GM21390 (cell line): ENCODE results near the gene CGREF1.
A peak's percentile ranks its signal among the peaks of the same experiment; 100 is the strongest.

Experiments
- ATAC-seq: cut with Tn5 transposase; IDR thresholded peaks from one replicate; pipeline ENCODE4 v1.9.1; 2021; ENCODE audit not compliant: unreplicated experiment

CGREF1 gene

DNA sequence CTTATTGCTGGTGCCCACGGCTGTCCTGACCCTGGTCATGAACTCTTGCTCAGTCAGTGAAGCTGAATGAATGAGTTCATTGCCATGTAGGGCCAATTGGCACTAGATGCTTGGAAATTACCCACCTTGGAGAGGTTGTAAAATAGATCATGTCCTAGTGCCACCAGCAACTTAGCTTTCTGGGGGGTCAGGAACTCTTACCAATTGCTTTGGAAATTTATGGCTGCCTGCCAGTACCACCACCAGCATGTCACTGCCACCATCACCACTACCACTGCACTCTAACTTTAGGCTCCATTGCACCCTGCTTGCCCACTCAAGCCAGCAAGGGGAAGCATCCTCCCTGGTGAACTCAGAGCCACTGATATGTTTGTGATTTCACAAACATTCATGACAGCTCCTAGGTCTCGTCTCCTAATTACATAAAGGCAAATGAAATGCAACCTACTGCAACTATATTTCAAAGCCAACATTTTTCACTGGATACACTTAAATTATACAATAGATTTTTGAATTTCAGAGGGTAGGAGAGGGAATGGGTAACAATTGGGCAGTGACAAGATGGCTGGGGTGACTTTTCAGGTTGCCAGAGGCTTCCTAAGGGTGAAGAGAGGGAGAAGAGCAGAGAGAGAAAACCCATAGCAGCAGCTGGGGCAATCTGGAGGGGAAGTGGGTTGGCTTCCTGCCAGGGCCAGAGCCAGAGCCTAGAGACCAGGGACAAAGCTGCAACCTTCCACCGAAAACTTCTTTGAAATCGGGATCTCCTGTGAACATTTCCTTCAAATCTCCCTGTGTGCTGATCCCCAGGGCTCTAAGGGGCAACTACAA, 44.0 kb downstream of the CGREF1 start:
- ATAC-seq, result no peak

- no peak for ATAC-seq
These were observed 45.1 kb downstream of the CGREF1 start for GRCh38 chr2:27073782-27074181.

DNA sequence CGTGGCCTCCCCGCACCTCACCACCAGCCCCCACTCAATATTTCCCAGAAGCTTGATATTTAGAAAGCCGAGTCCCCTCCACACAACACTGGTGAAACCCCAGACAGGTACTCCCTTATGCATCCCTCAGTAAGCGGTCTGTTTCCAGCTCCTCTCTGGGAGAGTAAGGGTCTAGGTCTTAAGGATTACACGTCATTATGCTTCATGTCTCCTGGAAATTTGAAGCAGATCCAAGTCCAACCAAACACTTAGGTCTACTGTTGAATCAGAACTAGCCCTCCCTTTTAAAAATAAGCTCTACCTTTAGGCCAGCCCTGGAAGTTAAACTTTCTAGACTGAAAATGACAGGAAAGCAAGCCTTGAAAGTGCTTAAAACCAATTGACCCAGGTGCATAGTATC, 46.0 kb downstream of the CGREF1 start:
- no peak for ATAC-seq

- ATAC-seq, result peak; percentile 8
These were observed 46.7 kb downstream of the CGREF1 start for GRCh38 chr2:27071990-27072830.

GRCh38 chr2:27071277-27071989, 47.5 kb downstream of the CGREF1 start, which contains the start of gene OST4:
Gene OST4, minus strand, starts transcription at chr2:27071654.
- ATAC-seq, result peak; percentile 87

- ATAC-seq, result peak; percentile 2
These were observed 48.2 kb downstream of the CGREF1 start for GRCh38 chr2:27070653-27071276.

GRCh38 chr2:27069961-27070618, 48.8 kb downstream of the CGREF1 start:
- no peak for ATAC-seq

DNA sequence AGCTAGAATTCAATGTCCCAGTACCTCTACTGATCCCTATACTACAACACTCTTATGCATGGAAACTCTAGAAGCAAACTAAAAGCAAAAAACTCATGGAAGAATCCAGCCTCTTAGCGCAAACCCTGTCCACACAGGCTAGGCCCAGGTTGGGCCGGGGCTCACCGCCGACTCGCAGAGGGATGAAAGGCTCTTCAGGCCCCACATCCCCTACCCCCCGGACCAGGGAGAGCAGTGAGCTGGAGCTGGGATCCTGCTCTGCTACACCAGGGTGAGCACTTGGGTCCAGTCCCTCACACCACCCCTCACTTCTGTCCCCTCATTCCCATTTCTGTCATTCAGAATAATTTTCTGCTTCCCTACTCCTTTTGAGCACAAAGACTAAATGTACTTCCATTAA, 49.5 kb downstream of the CGREF1 start:
- no peak for ATAC-seq

DNA sequence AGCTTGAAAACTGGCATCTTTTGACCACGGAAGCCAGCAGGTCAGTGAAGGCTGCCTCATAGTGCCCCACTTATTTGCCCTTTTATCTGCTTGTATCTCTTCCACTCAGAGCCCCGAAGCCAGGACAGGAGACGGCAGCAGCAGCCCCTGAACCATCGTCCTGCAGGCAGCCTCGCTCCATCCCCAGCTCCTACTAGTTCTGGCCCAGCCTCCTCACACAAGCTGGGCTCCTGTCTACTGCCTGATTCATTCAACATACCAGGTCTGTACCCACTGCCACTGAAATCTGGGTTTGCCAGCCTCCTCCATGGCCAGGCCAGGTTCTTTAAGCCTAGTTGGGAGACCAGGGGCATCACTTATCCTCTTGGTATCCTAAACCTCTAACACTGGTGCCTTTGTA, 51.5 kb downstream of the CGREF1 start:
- no peak for ATAC-seq

DNA sequence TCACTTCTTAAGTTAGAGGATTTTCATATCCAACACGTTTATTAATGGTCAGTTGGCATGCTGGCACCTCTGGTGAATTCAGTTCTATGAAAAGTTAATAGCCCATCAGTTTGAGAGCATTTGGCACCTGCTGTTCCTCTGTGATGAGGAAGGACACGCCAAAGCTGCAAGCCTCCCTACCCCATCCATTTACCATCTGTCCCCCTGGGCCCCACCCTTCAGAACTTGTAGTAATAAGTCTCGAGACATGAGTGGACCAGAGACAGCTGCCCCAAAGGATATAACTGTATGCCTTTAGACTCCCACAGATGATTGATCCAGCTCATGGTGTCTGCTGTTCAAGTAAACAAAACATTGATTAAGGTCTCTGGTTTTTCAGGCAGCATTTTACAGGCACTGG, 53.8 kb downstream of the CGREF1 start:
- no peak for ATAC-seq

DNA sequence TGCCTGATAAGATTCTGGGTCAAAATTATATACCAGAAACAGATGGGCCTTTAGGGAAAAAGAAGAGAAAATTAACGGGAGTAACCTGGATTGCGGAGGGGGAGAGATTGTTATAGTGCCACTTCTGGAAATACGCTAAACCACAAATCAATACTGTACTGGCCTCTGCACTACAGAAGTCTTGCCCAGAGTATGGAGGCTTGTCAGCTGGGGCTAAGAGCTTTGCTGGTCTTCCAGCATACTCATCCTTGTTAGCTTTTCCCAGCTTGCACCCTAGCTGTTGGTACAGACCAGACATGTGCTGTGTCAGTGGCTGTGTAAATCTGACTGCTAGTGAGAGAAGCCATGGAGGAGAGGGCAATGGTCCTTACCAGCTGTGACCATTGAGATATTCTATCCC, 58.6 kb downstream of the CGREF1 start:
- ATAC-seq, result no peak

DNA sequence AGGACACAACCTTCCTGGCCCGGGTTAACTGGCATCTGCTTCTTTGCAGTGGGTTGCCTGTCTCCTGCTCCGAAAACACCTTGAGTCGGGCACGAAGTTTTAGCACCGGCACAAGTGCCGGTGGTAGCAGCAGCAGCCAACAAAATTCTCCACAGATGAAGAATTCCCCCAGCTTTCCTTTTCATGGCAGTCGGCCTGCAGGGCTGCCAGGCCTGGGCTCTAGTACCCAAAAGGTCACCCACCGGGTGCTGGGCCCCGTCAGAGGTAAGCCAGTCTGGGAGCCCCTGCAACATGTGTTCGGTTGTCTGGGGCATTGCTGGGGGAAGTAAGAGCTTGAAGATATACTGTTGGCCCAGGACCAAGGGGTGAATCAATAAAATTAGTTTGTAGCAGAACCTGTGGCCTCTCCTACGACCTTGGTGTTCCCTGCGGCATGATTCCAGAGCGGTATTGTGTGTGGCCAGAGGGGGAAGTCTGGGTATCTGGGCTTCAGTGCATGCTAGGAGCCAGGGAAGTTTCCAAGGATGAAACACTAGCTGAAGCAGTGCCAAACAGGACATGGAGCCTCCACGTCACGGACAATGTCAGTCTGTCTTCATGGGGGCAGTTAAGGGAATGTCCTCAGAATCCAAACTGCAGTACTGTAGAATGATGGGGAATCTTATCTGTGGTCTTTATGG, 59.6 kb downstream of the CGREF1 start:
- ATAC-seq, result no peak

DNA sequence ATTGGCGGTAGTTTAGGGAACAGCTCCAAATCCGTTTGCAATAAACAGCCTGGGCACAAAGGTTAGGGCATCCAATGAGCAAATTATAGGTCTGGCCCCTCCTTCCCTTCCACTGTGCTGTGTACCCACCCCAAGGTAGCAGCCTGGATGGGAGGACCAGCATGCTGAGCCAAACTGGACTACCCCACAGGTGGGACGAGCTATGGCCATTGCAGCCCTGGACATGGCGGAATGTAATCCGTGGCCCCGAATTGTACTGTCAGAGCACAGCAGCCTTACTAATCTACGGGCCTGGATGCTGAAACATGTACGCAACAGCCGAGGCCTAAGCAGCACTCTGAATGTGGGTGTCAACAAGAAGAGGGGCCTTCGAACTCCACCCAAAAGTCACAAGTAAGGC, 60.7 kb downstream of the CGREF1 start:
- ATAC-seq, result no peak

GRCh38 chr2:27057184-27057583, 61.7 kb downstream of the CGREF1 start:
- no peak for ATAC-seq

- no peak for ATAC-seq
These were observed 64.2 kb downstream of the CGREF1 start for GRCh38 chr2:27054721-27055120.

DNA sequence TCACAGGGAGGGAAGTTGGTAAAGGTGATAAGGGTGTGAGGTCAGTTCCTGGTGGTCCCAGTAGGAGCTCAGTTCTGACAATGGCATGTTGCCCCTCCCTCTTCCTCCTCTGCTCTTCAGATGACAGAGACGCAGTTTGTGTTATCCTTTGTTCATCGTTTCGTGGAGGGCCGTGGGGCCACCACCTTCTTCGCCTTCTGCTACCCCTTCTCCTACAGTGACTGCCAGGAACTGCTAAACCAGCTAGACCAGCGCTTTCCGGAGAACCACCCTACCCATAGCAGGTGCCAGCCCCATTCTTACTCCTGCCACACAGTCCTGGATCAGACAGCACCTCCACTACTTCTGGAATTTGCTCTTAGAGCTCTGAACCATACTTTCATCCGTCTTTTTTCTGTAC, 65.2 kb downstream of the CGREF1 start:
- no peak for ATAC-seq

- ATAC-seq, result no peak
These were observed 65.6 kb downstream of the CGREF1 start for GRCh38 chr2:27053321-27053720.

GRCh38 chr2:27051902-27052645, 66.9 kb downstream of the CGREF1 start:
- no peak for ATAC-seq
